Posterior vena cava (tissue), 2 donors: ENCODE results near the gene FHIT. TPM values are rescaled to one million over a fixed set of nuclear protein-coding genes. Genes with fewer than 3 reads are reported as not detected.
"Not testable (repeated sequence)": the region's sequence is repeated elsewhere in the genome, so short reads cannot be mapped to it uniquely, and the experiment has no call there.

Experiments
- DNase-seq: peaks from one replicate; pipeline ENCODE4 v3.0.0-alpha.2; 2020; ENCODE audit warnings: low spot score
- intact Hi-C, 2 donors: fragments of 100-400 bp; cut with DNase I; formaldehyde crosslinking; loops; one replicate each; pipeline versions ENCODE4 v1.14.1 to v1.14.2; 2022 to 2023
- total RNA-seq, 2 donors: library from RNA; stranded (reverse); fragmentation: NEBNext Ultra II Directional; extraction: Animal tissue kit (Norgen Biotek cat#: 25700); gene quantifications; one replicate each; pipeline ENCODE4 v1.2.1, GENCODE V29; 2021
- donor health status: DM: yes; HTN: yes; CAD: no.
- donor health status: DM: yes; HTN: yes; CAD: no.

The FHIT gene
- total RNA-seq, 2 donors from 2014 or later: 6.0 to 9.2 TPM

- intact Hi-C loops: no loop called here
- DNase-seq: no peak
Measured at GRCh38 chr3:60912142-60912541, 339.1 kb downstream of the FHIT start.

DNA sequence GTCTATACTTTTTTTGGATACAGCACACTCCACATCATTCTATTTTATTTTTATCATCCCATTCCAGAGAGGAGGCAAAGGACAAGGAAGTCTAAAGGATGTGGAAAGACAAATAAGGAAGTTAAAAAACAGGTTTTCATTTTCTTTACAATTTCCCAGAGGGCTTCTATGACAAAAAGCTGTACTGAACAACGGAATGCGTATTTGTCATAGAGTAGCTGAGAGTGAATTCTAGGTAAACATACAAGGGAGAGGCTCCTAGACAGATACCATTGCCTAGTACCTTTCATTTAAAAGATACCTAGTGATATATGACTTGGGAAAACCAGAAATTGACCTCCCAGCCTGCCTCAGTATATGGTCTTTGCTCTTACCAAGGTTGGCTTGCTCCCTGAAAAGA, 341.7 kb downstream of the FHIT start:
- intact Hi-C loops: no loop called here
- no peak for DNase-seq

- no peak for DNase-seq
- intact Hi-C loops: no loop called here
Measured at GRCh38 chr3:60906283-60906682, 345.0 kb downstream of the FHIT start.

DNA sequence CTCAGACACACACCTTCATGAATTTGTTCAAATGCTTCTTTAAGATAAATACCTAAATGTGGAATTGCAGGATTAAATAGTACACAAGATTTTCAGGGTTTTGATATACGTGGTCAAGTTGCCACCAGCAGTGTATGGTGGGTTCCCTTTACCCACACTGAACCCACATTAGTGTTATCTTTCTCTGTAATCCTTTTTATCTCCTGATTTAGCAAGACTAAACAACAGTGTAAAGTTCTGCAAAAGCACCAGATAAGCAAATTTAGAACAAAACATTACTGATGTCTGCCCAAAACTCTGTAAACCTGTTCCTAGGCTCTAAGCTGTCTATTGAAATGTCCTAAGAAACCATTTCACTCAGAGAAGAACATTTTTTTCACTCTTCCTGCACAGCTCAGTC, 352.9 kb downstream of the FHIT start:
- DNase-seq: no peak
- intact Hi-C loops: no loop called here

- no peak for DNase-seq
- intact Hi-C loops: no loop called here
Measured at GRCh38 chr3:60893946-60894345, 357.3 kb downstream of the FHIT start.

GRCh38 chr3:60890226-60890625, 361.0 kb downstream of the FHIT start:
- no peak for DNase-seq
- intact Hi-C loops: no loop called here

DNA sequence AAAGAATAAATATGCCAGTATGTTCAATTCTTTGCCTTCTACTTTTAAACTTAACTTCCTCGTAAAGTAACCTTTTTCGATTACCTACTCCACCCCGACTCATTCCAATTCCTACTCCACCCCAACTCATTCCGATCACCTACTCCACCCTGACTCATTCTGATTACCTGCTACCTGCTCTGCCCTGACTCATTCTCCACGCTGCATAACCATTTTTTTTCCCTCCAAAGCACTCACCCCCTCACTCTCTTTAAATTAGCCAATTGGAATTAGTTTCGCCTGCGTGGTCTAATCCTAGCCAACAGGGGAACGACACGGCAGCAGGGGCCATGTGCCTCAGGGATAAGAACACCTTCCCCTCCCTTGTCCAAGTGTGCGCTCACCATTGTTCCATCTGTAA, 362.3 kb downstream of the FHIT start:
- intact Hi-C loops, DNase-seq: not testable (repeated sequence)

DNA sequence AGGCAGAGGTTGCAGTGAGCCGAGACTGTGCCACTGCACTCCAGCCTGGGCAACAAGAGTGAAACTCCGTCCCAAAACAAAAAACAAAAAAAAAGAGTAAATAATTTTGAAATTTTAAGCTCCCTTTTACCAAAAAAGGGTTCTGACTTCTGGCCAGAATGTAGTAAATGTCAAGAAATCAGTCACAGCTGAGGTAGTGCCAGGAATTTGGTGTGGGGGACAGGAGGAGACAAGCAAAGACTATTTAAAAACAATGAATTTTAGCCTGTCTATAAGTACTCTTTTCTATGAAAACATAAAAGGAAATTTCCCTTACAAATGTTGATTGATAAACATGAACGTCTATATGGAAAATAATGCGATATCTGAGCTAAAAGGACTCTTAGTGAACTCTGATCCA, 363.7 kb downstream of the FHIT start:
- DNase-seq: no peak
- intact Hi-C loops: no loop called here

DNA sequence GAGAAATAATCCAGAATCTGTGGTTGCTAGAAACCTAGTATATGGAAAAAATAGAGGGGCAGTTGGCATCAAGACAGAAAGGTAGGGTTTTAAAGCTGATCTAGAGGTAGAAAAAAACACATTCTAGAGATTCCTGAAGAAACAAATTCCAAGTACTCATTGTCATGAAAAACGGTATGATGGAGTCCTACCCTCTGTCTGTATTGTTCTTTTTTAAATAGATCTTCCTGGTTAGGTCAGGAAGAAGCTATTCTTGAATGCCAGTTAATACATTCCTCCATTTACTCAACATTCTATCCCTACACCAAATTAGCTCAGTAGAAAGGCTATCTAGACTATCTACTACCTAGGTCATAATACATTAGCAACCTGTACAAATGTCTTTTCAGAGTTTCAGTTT, 364.7 kb downstream of the FHIT start:
- intact Hi-C loops: no loop called here
- DNase-seq: no peak

- DNase-seq: no peak
- intact Hi-C loops: no loop called here
Measured at GRCh38 chr3:60884005-60884404, 367.2 kb downstream of the FHIT start.

DNA sequence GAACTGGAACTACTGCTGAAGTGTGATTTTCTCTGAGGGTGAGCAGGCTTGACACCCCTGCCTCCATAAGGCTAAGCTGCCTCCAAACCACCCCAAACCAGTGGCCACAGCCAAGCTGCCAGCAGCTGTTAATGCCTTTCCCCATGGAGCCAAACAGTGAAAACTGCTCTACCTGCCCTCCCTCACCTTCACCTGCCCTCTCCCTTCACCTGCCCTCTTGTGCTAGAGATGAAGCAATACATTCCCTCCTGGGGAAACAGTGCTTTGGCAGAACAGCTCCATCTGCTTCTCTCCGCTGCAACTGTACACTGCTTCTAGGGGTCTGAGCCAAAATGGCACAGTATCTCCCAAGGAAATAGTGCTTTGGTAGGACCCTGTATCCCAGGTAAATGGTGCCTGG, 374.1 kb downstream of the FHIT start:
- DNase-seq: no peak
- intact Hi-C loops: no loop called here

GRCh38 chr3:60870396-60870795, 380.9 kb downstream of the FHIT start:
- intact Hi-C loops: no loop called here
- DNase-seq: no peak

DNA sequence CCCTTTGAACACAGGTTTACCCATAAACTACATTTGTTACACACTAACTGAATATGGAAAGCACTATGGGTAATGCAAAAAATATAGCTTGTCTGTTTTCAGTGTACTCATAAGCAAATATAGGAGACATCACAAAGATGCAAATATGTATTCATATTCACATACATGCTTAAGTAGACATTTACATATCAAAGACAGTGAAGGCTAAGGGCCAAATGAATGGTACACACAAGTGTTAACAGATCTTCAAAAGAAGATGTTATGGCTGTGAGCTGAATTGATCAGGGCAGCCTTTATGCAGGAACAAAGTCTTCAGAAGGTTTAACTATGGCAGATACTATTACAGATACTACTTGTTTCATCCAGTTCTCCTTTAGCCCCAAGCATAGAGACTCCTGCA, 384.1 kb downstream of the FHIT start:
- no peak for DNase-seq
- intact Hi-C loops: no loop called here

DNA sequence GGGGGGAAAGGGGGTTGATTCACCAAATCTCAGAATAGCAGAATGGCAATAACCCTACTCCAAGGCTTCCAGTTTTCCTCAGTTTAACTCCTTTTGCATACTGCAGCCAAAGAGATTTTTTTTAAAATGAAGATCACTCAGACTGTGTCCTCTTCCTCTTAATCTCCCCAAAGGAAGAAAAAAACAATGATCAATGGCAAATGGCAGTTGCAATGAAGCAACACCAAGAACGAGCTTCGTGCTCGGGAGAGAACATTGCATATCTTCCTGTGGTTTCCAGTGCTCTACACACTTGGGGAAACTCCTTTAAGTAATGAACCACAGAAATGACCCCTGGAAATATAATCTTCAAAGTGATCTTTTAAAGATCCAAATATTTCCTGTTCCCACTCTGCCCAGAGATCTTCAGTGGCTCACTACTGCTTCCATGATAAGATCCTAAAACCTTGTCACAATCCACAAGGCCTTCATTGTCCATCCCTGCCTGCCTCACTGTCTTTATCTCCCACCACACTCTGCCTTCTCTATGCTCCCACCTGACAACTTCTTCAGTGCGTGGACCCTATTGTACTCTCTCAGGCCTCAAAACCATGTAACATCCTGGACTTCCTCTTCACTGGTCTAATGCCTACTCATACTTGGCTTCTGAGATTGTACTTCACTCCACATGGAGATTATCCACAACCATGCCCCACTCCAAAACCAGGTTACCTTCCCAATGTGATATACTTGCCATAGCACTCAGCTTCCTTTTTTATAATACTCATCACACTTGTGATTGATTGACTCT, 394.8 kb downstream of the FHIT start:
- DNase-seq: no peak
- intact Hi-C loops: no loop called here

GRCh38 chr3:60855250-60855649, 396.0 kb downstream of the FHIT start:
- no peak for DNase-seq
- intact Hi-C loops: no loop called here

GRCh38 chr3:60854791-60855190, 396.5 kb downstream of the FHIT start:
- no peak for DNase-seq
- intact Hi-C loops: no loop called here

GRCh38 chr3:60847791-60848190, 403.5 kb downstream of the FHIT start:
- intact Hi-C loops: no loop called here
- no peak for DNase-seq

DNA sequence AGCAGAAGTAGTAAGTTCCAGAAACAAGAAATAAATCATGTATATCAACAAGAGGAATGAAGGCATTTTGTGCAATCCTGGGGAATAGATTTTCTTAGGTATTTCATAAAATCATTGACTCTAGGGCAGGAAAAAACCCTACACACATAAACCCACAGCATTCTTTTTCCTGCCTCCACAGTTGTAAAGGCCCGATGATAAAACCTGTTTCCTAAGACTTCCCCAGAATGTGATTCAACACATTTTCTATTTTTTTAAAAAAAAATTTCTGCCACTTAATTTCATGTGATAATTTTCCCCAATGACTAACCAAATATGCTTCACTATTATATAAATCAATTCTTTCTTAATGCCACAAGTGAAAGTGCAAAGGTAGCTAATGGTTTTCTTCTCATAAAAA, 407.0 kb downstream of the FHIT start:
- DNase-seq: no peak
- intact Hi-C loops: no loop called here

DNA sequence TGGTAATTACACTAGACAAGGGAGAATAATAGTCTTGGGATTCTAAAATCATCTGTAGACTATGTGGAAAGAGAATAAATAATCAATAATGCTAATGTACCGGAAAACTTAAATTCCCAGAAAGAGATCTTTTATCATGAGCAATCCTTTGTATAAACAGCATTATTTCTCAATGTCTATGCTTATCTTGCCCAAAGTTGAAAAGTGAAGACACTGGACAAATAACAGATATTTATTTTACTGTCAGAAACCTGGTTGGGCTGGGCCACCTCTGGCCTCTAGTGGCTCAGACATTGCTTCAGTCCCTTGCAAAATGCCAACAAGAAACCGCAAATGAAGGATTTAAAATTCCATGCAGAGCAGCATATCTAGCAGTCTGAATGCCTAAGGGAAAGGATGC, 409.9 kb downstream of the FHIT start:
- no peak for DNase-seq
- intact Hi-C loops: no loop called here

GRCh38 chr3:60839246-60839645, 412.0 kb downstream of the FHIT start:
- DNase-seq: no peak
- intact Hi-C loops: no loop called here

DNA sequence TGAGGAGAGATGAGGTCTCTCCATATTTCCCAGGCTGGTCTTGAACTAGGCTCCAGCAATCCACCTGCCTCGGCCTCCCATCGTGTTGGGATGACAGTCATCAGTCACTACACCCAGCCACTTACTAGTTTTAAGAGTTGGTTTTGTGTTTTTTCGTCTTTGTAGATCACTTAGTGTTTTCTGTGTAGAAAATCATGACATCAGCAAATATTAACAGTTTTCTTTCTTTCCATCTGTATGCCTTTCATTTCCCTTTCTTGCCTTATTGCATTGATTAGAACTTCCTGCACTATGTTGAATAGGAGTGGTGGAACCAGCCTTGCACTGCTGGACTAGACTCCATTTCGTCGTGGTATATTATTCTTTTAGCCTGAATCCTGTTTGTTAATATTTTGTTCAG, 415.5 kb downstream of the FHIT start:
- no peak for DNase-seq
- intact Hi-C loops: no loop called here

GRCh38 chr3:60829058-60829457, 422.2 kb downstream of the FHIT start:
- intact Hi-C loops: no loop called here
- DNase-seq: no peak
